Activated T-cell treated with anti-CD3 and anti-CD28 coated beads, Interleukin-2, amount 50 U/mL, for 72 hours (primary cell): ENCODE results near the gene GCC1. TPM values are rescaled to one million over a fixed set of nuclear protein-coding genes. Genes with fewer than 3 reads are reported as not detected.

Source experiments
- ATAC-seq, 2 donors: fragments of 150-1000 bp; cut with Tn5 transposase; replicated peaks in 1 of 2; 2 replicates each; pipeline ENCODE4 v1.10.0; 2021; ENCODE audit warnings: moderate library complexity in 2 of 2, mild to moderate bottlenecking in 1 of 2
- DNase-seq, 2 donors: peaks; one replicate each; pipeline ENCODE4 v3.0.0; 2021 to 2022; ENCODE audit warnings: mixed read lengths in 1 of 2
- H3K27ac Mint-ChIP-seq: one replicate; pipeline ENCODE4 v1.8.0; 2022; ENCODE audit warnings: mild to moderate bottlenecking, moderate library complexity, mixed read lengths
- H3K27me3 Mint-ChIP-seq: one replicate; pipeline ENCODE4 v1.8.0; 2022; ENCODE audit warnings: low read depth, mixed read lengths
- H3K36me3 Mint-ChIP-seq, 2 donors: one replicate each; pipeline ENCODE4 v1.8.0; 2022; ENCODE audit warnings: mixed read lengths in 2 of 2, mild to moderate bottlenecking in 1 of 2; ENCODE audit not compliant: insufficient read depth in 2 of 2
- H3K4me1 Mint-ChIP-seq: one replicate; pipeline ENCODE4 v1.8.0; 2022; ENCODE audit warnings: low read depth, mixed read lengths
- H3K4me3 Mint-ChIP-seq, 2 donors: one replicate each; pipeline ENCODE4 v1.8.0; 2022; ENCODE audit warnings: mild to moderate bottlenecking in 2 of 2, mixed read lengths in 2 of 2, moderate library complexity in 2 of 2
- H3K9me3 Mint-ChIP-seq, 2 donors: one replicate each; pipeline ENCODE4 v1.8.0; 2022; ENCODE audit warnings: mixed read lengths in 2 of 2
- total RNA-seq, 2 donors: library from RNA; stranded (reverse); gene quantifications; one replicate each; pipeline ENCODE4 v1.2.3, GENCODE V29; 2022

The GCC1 gene
- total RNA-seq: 10 to 100 TPM; 24.5 to 25.1 TPM

- H3K27me3 Mint-ChIP-seq: no peaks in the 10 kb centered on the region
- peaks cover 66% of the 10 kb centered on the region for H3K4me1 Mint-ChIP-seq
- H3K36me3 Mint-ChIP-seq: peaks cover 1 to 6% of the 10 kb centered on the region in 2 donors
- DNase-seq (peak; percentile 95 to 98), ATAC-seq (peak; percentile 79 to 80)
- peak within 1 kb of the TSS; percentile 82 to 90 for H3K4me3 Mint-ChIP-seq
- H3K27ac Mint-ChIP-seq: peak within 1 kb of the TSS; percentile 92
- H3K9me3 Mint-ChIP-seq: no peaks in the 10 kb centered on the region
Measured at GRCh38 chr7:127585044-127585953, at the start of gene GCC1. GCC1 (minus strand) TSS chr7:127585596; CDS start chr7:127585182, 414 bp downstream.

- Mint-ChIP-seq H3K36me3 (no peaks in the 10 kb centered on the region), H3K4me3 (no peak overlapping the region), H3K27me3 (peaks cover 21% of the 10 kb centered on the region), H3K4me1 (peaks cover 7% of the 10 kb centered on the region), H3K27ac (no peak overlapping the region), H3K9me3 (no peaks in the 10 kb centered on the region)
- DNase-seq (no peak), ATAC-seq (no peak)
Measured at GRCh38 chr7:127632276-127632910, 47.0 kb upstream of the GCC1 start.

GRCh38 chr7:127629268-127629854 is 44.0 kb upstream of the GCC1 start:
- H3K4me3 Mint-ChIP-seq: no peak overlapping the region
- ATAC-seq (peak; percentile 65 to 71), DNase-seq (peak; percentile 46 to 49)
- H3K27ac Mint-ChIP-seq: no peak overlapping the region
- no peaks in the 10 kb centered on the region for H3K36me3 Mint-ChIP-seq
- no peaks in the 10 kb centered on the region for H3K9me3 Mint-ChIP-seq
- peaks cover 15% of the 10 kb centered on the region for H3K27me3 Mint-ChIP-seq
- peaks cover 7% of the 10 kb centered on the region for H3K4me1 Mint-ChIP-seq

GRCh38 chr7:127628445-127628844 is 43.0 kb upstream of the GCC1 start:
- Mint-ChIP-seq H3K4me3 (no peak overlapping the region), H3K27me3 (peaks cover 7% of the 10 kb centered on the region), H3K9me3 (no peaks in the 10 kb centered on the region), H3K36me3 (no peaks in the 10 kb centered on the region), H3K27ac (no peak overlapping the region), H3K4me1 (peaks cover 7% of the 10 kb centered on the region)
- no peak for DNase-seq
- no peak for ATAC-seq

GRCh38 chr7:127625331-127625730 is 39.9 kb upstream of the GCC1 start:
- Mint-ChIP-seq H3K36me3 (no peaks in the 10 kb centered on the region), H3K9me3 (no peaks in the 10 kb centered on the region), H3K4me3 (no peak overlapping the region), H3K4me1 (peaks cover 18% of the 10 kb centered on the region), H3K27ac (no peak overlapping the region), H3K27me3 (peaks cover 34% of the 10 kb centered on the region)
- DNase-seq (no peak), ATAC-seq (no peak)

GRCh38 chr7:127620406-127621233 is 35.2 kb upstream of the GCC1 start:
- H3K4me3 Mint-ChIP-seq: peak overlapping the region in 1 of 2 donors; percentile 51
- ATAC-seq: no peak
- no peak for DNase-seq

GRCh38 chr7:127619681-127620405 is 34.4 kb upstream of the GCC1 start:
- Mint-ChIP-seq H3K4me3 (no peak overlapping the region), H3K27ac (no peak overlapping the region), H3K9me3 (no peaks in the 10 kb centered on the region), H3K27me3 (peaks cover 68% of the 10 kb centered on the region), H3K36me3 (no peaks in the 10 kb centered on the region), H3K4me1 (peaks cover 17% of the 10 kb centered on the region)
- DNase-seq (no peak), ATAC-seq (no peak)

More at GRCh38 chr7:127620406-127621233, 35.2 kb upstream of the GCC1 start:
- Mint-ChIP-seq H3K9me3 (no peaks in the 10 kb centered on the region), H3K4me1 (peaks cover 17% of the 10 kb centered on the region), H3K36me3 (no peaks in the 10 kb centered on the region), H3K27me3 (peaks cover 66% of the 10 kb centered on the region), H3K27ac (no peak overlapping the region)

- peaks cover 68% of the 10 kb centered on the region for H3K27me3 Mint-ChIP-seq
- no peak overlapping the region for H3K27ac Mint-ChIP-seq
- H3K4me3 Mint-ChIP-seq: no peak overlapping the region
- no peaks in the 10 kb centered on the region for H3K9me3 Mint-ChIP-seq
- ATAC-seq: no peak
- H3K36me3 Mint-ChIP-seq: no peaks in the 10 kb centered on the region
- peaks cover 17% of the 10 kb centered on the region for H3K4me1 Mint-ChIP-seq
- no peak for DNase-seq
Measured at GRCh38 chr7:127618775-127619174, 33.4 kb upstream of the GCC1 start.

- Mint-ChIP-seq H3K4me3 (no peak within 1 kb of the TSS), H3K4me1 (peaks cover 17% of the 10 kb centered on the region), H3K27me3 (peaks cover 65% of the 10 kb centered on the region), H3K36me3 (no peaks in the 10 kb centered on the region), H3K27ac (no peak within 1 kb of the TSS), H3K9me3 (no peaks in the 10 kb centered on the region)
- ATAC-seq: no peak
- DNase-seq: no peak
Measured at GRCh38 chr7:127618042-127618441, 32.6 kb upstream of the GCC1 start, which contains the start of gene PAX4. PAX4 (minus strand) TSS chr7:127618142; CDS start chr7:127615928, 2,214 bp downstream.

- ATAC-seq: no peak
- Mint-ChIP-seq H3K4me1 (peaks cover 17% of the 10 kb centered on the region), H3K27me3 (peaks cover 64% of the 10 kb centered on the region), H3K27ac (no peak overlapping the region), H3K9me3 (peaks cover 0 to 4% of the 10 kb centered on the region in 2 donors), H3K36me3 (no peaks in the 10 kb centered on the region), H3K4me3 (no peak overlapping the region)
- no peak for DNase-seq
Measured at GRCh38 chr7:127616724-127617123, 31.3 kb upstream of the GCC1 start.

- peaks cover 25% of the 10 kb centered on the region for H3K27me3 Mint-ChIP-seq
- ATAC-seq (no peak), DNase-seq (no peak)
- H3K36me3 Mint-ChIP-seq: no peaks in the 10 kb centered on the region
- H3K27ac Mint-ChIP-seq: no peak overlapping the region
- peaks cover 2 to 4% of the 10 kb centered on the region in 2 donors for H3K9me3 Mint-ChIP-seq
- H3K4me1 Mint-ChIP-seq: no peaks in the 10 kb centered on the region
- H3K4me3 Mint-ChIP-seq: no peak overlapping the region
Measured at GRCh38 chr7:127612263-127612662, 26.9 kb upstream of the GCC1 start.

- Mint-ChIP-seq H3K27me3 (peaks cover 9% of the 10 kb centered on the region), H3K27ac (no peak overlapping the region), H3K4me3 (no peak overlapping the region), H3K9me3 (peaks cover 2 to 4% of the 10 kb centered on the region in 2 donors), H3K36me3 (no peaks in the 10 kb centered on the region), H3K4me1 (no peaks in the 10 kb centered on the region)
- DNase-seq (no peak), ATAC-seq (no peak)
Measured at GRCh38 chr7:127609297-127609696, 23.9 kb upstream of the GCC1 start.
